Measurements from ENCODE around the gene BMX.

Gene BMX

DNA sequence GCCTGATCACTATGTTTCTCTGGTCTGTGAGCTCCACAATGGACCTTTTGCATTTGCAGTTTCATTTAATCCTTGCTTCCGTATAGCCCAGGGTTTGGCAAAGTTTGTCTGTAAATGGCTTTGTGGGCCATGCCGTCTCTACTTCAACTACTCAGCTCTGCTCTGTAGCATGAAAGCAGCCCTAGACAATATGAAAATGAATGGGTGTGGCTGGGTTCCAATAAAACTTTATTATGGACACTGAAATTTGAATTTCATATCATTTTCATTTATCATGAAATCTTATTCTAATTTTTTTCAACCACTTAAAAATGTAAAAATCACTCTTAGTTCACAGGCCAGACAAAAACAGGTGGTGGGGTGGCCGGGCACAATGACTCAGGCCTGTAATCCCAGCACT, 58.6 kb downstream of the BMX start:
- TF ChIP-seq MYC (IDR thresholded peaks at IDR 0.05; ENCODE audit: low read depth, low read length) (no peak), POLR2A (IDR thresholded peaks at IDR 0.05; ENCODE audit: extremely low read depth, insufficient read length) (no peak)
- TF ChIP-seq, protein P1, sequence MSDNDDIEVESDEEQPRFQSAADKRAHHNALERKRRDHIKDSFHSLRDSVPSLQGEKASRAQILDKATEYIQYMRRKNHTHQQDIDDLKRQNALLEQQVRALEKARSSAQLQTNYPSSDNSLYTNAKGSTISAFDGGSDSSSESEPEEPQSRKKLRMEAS (IDR thresholded peaks at IDR 0.05; ENCODE audit: low read depth, low read length) = no peak
- TF ChIP-seq, protein P2, sequence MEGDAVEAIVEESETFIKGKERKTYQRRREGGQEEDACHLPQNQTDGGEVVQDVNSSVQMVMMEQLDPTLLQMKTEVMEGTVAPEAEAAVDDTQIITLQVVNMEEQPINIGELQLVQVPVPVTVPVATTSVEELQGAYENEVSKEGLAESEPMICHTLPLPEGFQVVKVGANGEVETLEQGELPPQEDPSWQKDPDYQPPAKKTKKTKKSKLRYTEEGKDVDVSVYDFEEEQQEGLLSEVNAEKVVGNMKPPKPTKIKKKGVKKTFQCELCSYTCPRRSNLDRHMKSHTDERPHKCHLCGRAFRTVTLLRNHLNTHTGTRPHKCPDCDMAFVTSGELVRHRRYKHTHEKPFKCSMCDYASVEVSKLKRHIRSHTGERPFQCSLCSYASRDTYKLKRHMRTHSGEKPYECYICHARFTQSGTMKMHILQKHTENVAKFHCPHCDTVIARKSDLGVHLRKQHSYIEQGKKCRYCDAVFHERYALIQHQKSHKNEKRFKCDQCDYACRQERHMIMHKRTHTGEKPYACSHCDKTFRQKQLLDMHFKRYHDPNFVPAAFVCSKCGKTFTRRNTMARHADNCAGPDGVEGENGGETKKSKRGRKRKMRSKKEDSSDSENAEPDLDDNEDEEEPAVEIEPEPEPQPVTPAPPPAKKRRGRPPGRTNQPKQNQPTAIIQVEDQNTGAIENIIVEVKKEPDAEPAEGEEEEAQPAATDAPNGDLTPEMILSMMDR (IDR thresholded peaks at IDR 0.05; ENCODE audit: low read depth, low read length) = no peak
- DNase-seq (ENCODE audit: low read depth) = no peak
- H3K4me3 ChIP-seq (ENCODE audit: low read depth, low read length) = no peak overlapping the region

DNA sequence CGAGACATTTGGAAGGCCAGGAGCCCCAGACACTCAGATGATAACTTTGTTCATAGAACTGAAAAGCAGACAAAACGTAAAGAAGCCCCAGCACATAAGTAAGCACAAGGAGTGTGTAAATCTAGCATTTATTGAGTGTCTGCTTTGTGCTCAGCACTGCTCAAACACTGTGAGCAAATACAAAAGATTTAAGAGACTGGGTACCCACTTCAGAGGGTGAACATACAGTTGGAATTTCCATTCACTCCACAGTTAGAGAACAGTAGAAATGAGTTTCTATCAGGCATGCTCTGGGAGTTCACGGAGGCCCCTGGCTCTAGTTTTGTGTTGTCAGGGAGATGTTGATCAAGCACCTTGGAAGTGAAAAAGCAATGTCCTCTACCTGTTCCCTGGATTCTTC, 60.3 kb downstream of the BMX start:
- DNase-seq (ENCODE audit: low read depth) = no peak
- TF ChIP-seq, protein P2 (IDR thresholded peaks at IDR 0.05; ENCODE audit: low read depth, low read length) = no peak
- TF ChIP-seq, protein P1 (IDR thresholded peaks at IDR 0.05; ENCODE audit: low read depth, low read length) = no peak
- no peak for TF ChIP-seq POLR2A (IDR thresholded peaks at IDR 0.05; ENCODE audit: extremely low read depth, insufficient read length)
- TF ChIP-seq MYC (IDR thresholded peaks at IDR 0.05; ENCODE audit: low read depth, low read length) = no peak
- H3K4me3 ChIP-seq (ENCODE audit: low read depth, low read length) = no peak overlapping the region

DNA sequence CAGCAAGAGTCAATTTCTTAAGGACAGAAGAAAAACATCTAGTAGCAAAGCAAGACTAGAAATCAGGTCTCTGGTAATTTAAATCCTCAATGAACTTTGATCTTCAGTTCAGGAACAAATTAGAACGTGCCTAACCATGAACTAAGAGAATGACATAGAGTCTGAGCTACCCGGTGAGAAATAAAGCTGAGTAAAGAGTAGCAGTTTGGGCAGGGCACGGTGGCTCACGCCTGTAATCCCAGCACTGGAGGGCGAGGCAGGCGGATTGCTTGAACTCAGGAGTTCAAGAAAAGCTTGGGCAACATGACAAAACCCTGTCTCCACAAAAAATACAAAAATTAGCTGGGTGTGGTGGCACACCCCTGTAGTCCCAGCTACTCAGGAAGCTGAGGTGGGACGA, 62.4 kb downstream of the BMX start:
- TF ChIP-seq, protein P2 (IDR thresholded peaks at IDR 0.05; ENCODE audit: low read depth, low read length) = no peak
- TF ChIP-seq POLR2A (IDR thresholded peaks at IDR 0.05; ENCODE audit: extremely low read depth, insufficient read length) (no peak), MYC (IDR thresholded peaks at IDR 0.05; ENCODE audit: low read depth, low read length) (no peak)
- TF ChIP-seq, protein P1 (IDR thresholded peaks at IDR 0.05; ENCODE audit: low read depth, low read length) = no peak
- no peak overlapping the region for H3K4me3 ChIP-seq (ENCODE audit: low read depth, low read length)
- no peak for DNase-seq (ENCODE audit: low read depth)

DNA sequence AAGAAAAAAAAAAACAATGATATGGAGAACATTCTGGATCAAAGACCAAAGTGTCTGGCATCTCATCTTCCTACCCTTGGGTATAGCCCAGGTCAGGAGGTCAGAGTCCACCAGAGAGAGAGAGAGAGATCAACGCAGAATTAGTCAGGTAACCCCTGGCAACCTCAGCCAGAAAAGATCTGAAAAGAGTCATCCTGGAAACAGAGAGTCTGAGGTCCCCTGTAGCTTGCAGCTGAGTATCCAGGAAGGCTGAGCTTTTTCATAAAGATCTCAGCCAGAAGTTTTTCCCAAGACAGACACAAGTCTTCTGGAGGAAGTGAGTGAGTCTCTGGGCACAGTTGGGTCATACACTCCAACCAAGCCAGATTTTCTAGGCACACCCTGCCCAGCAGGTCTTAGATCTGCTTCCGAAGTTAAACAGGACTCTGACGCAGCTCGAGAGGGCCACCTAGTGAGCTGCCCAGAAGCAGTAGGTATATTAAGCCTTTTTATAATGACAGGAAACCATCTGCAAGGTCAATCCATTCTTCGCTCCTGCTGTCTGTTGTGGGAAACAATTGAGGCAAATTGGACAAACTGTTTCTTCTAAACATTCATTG, 64.5 kb downstream of the BMX start:
- DNase-seq (ENCODE audit: low read depth) = peak; percentile 66
- no peak overlapping the region for H3K4me3 ChIP-seq (ENCODE audit: low read depth, low read length)
- no peak for TF ChIP-seq MYC (IDR thresholded peaks at IDR 0.05; ENCODE audit: low read depth, low read length)
- TF ChIP-seq, protein P2 (IDR thresholded peaks at IDR 0.05; ENCODE audit: low read depth, low read length) = peak; percentile 36
- TF ChIP-seq, protein P1 (IDR thresholded peaks at IDR 0.05; ENCODE audit: low read depth, low read length) = no peak
- no peak for TF ChIP-seq POLR2A (IDR thresholded peaks at IDR 0.05; ENCODE audit: extremely low read depth, insufficient read length)

DNA sequence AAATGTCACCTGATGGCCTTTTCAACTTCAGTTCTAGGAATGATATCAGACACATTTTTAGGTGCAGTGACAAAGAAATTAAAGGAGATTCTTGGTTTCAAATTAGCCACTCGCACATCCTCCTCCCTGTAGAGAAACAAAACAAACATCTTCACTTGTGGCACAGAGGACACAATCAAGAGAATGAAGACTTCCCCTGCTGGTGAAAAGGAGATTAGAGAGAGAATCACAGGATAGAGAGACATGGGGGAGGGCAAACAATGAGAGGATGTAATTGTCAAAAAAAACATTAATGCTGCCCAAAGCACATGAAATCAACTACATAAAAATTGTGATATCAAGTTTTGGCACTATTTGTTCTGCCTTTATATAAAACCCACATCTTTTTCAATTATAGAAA, 65.6 kb downstream of the BMX start:
- H3K4me3 ChIP-seq (ENCODE audit: low read depth, low read length) = no peak overlapping the region
- TF ChIP-seq, protein P2 (IDR thresholded peaks at IDR 0.05; ENCODE audit: low read depth, low read length) = no peak
- TF ChIP-seq POLR2A (IDR thresholded peaks at IDR 0.05; ENCODE audit: extremely low read depth, insufficient read length) (no peak), MYC (IDR thresholded peaks at IDR 0.05; ENCODE audit: low read depth, low read length) (no peak)
- TF ChIP-seq, protein P1 (IDR thresholded peaks at IDR 0.05; ENCODE audit: low read depth, low read length) = no peak
- no peak for DNase-seq (ENCODE audit: low read depth)
